Astrocyte of the cerebellum (primary cell): ENCODE results near the gene GRAMD2B.

ENCODE experiments used
- DNase-seq: peaks from one replicate; pipeline ENCODE4 v3.0.0-alpha.2; 2011; ENCODE audit warnings: low read depth
- H3K4me3 ChIP-seq: 2 replicates; pipeline ENCODE4 v1.5.1; 2011; ENCODE audit warnings: mild to moderate bottlenecking, low read depth, low read length, moderate library complexity
- CTCF ChIP-seq: IDR thresholded peaks from 2 replicates; pipeline ENCODE4 v1.5.1; 2012; ENCODE audit warnings: low read length, low read depth, moderate library complexity, mild to moderate bottlenecking; ENCODE audit errors: missing control alignments
- in situ Hi-C: cut with HindIII; loops from 2 replicates; pipeline ENCODE4 v1.10.0; 2017; ENCODE audit warnings: low sequenced_read_pairs

GRAMD2B gene

GRCh38 chr5:126499278-126499677 is 76.1 kb downstream of the GRAMD2B start:
- in situ Hi-C loops: no loop called here
- no peak for TF ChIP-seq CTCF
- no peak for DNase-seq

GRCh38 chr5:126499853-126500342 is 76.7 kb downstream of the GRAMD2B start:
- in situ Hi-C loops: no loop called here
- TF ChIP-seq CTCF: peak; percentile 47
- H3K4me3 ChIP-seq: no peak overlapping the region
- no peak for DNase-seq

More at GRCh38 chr5:126499278-126499677, 76.1 kb downstream of the GRAMD2B start:
- no peak overlapping the region for H3K4me3 ChIP-seq

- TF ChIP-seq CTCF: no peak
- no peak overlapping the region for H3K4me3 ChIP-seq
- DNase-seq: no peak
- in situ Hi-C loops: no loop called here
These were observed 78.2 kb downstream of the GRAMD2B start for GRCh38 chr5:126501448-126501847.

- H3K4me3 ChIP-seq: no peak overlapping the region
- no peak for TF ChIP-seq CTCF
- in situ Hi-C loops: no loop called here
- DNase-seq: no peak
These were observed 80.4 kb downstream of the GRAMD2B start for GRCh38 chr5:126503602-126504104.

- no peak for TF ChIP-seq CTCF
- H3K4me3 ChIP-seq: no peak overlapping the region
- DNase-seq: no peak
- in situ Hi-C loops: no loop called here
These were observed 82.9 kb downstream of the GRAMD2B start for GRCh38 chr5:126506079-126506478.

GRCh38 chr5:126508251-126508961 is 85.2 kb downstream of the GRAMD2B start:
- peak; percentile 35 for DNase-seq
- no peak overlapping the region for H3K4me3 ChIP-seq
- in situ Hi-C loops: no loop called here

More at GRCh38 chr5:126508251-126508961, 85.2 kb downstream of the GRAMD2B start:
- no peak for TF ChIP-seq CTCF
